K562 (cell line): ENCODE measurements around the gene TMTC4.
"Not testable (repeated sequence)": the region's sequence is repeated elsewhere in the genome, so short reads cannot be mapped to it uniquely, and the experiment has no call there.

Experiments used
- BRF2 ChIP-seq: IDR thresholded peaks from 3 replicates; pipeline ENCODE4 v1.6.1; 2011; ENCODE audit warnings: borderline replicate concordance, mild to moderate bottlenecking; ENCODE audit not compliant: insufficient read length, insufficient read depth
- EZH2 ChIP-seq: IDR thresholded peaks from 2 replicates; pipeline ENCODE4 v1.6.1; 2012; ENCODE audit warnings: low read depth, mild to moderate bottlenecking, inconsistent platforms, low read length, borderline replicate concordance
- FOXM1 ChIP-seq, 2 experiments: fragments of 450-650 bp in 1 of 2; sonication (generic) in 1 of 2; formaldehyde crosslinking in 1 of 2; IDR thresholded peaks; 2 replicates each; pipeline versions ENCODE4 v1.6.1 to v1.9.0; 2017 to 2022; ENCODE audit warnings: low read depth in 2 of 2, mild to moderate bottlenecking in 2 of 2, missing genetic modification reagents in 1 of 2, moderate library complexity in 1 of 2
- FOXP4 ChIP-seq: sonication (generic); formaldehyde crosslinking; IDR thresholded peaks from 2 replicates; pipeline ENCODE4 v1.8.0; 2022; ENCODE audit warnings: mild to moderate bottlenecking, missing genetic modification reagents, borderline replicate concordance
- FUS ChIP-seq: fragments of 200-400 bp; formaldehyde crosslinking; optimal IDR thresholded peaks from 2 replicates; pipeline ENCODE3; 2017; ENCODE audit warnings: low read depth, low read length
- KLF13 ChIP-seq: fragments of 450-650 bp; IDR thresholded peaks from 2 replicates; pipeline ENCODE4 v1.6.1; 2016; ENCODE audit warnings: missing genetic modification characterization, low read depth, mild to moderate bottlenecking, missing compliant biosample characterization, moderate library complexity, borderline replicate concordance
- PRPF4 ChIP-seq: fragments of 200-400 bp; formaldehyde crosslinking; IDR thresholded peaks from one replicate; pipeline ENCODE4 v1.6.1; 2017; ENCODE audit warnings: low read length, low read depth, mild to moderate bottlenecking; ENCODE audit not compliant: insufficient read depth, poor library complexity, severe bottlenecking
- SREBF2 ChIP-seq: sonication (generic); formaldehyde crosslinking; IDR thresholded peaks from 2 replicates; pipeline ENCODE4 v1.4.0; 2020; ENCODE audit warnings: mild to moderate bottlenecking, missing genetic modification reagents
- ZC3H11A ChIP-seq: IDR thresholded peaks from 2 replicates; pipeline ENCODE4 v1.6.1; 2012; ENCODE audit warnings: low read depth, low read length, improper control_type of control experiment
- ZKSCAN8 ChIP-seq: fragments of 200-800 bp; sonication (Bioruptor generic); IDR thresholded peaks from 2 replicates; pipeline ENCODE4 v1.6.1; 2016; ENCODE audit warnings: missing genetic modification characterization, missing compliant biosample characterization
- ZNF407 ChIP-seq: fragments of 450-650 bp; IDR thresholded peaks from 2 replicates; pipeline ENCODE4 v1.6.1; 2016; ENCODE audit warnings: low read depth
- ZNF589 ChIP-seq: fragments of 200-800 bp; sonication (Bioruptor generic); IDR thresholded peaks from 2 replicates; pipeline ENCODE4 v1.6.1; 2016; ENCODE audit warnings: low read depth, missing genetic modification characterization, missing compliant biosample characterization
- TF ChIP-seq, protein P1 (sequence below), 3 experiments: IDR thresholded peaks in 2 of 3; conservative IDR thresholded peaks in 1 of 3; 2 replicates each; pipeline ENCODE4 v1.5.1; 2011 to 2012; ENCODE audit warnings: low read length in 3 of 3, mild to moderate bottlenecking in 3 of 3, control low read depth in 2 of 3, improper control_type of control experiment in 1 of 3, inconsistent platforms in 1 of 3, low read depth in 1 of 3, mixed read lengths in 1 of 3, moderate library complexity in 1 of 3; ENCODE audit not compliant: insufficient read depth in 2 of 3

DNA sequence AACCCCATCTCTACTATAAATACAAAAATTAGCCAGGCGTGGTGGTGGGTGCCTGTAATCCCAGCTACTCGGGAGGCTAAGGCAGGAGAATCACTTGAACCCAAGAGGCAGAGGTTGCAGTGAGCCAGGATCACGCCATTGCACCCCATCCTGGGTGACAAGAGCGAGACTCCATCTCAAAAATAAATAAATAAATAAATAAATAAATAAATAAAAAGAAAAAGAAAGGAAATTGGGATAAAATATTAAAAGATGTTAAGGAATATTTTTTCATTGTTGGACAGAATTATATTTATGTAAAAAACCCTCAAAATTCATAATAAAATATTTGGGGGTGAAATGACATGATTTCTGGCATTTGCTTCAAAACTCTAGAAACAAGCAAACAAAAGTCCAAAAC is 97.4 kb downstream of the TMTC4 start:
- TF ChIP-seq KLF13; ZNF407; BRF2; FOXM1 (IDR thresholded peaks at IDR 0.05; ENCODE audit: low read depth); FOXM1 (CRISPR knock-in tag; IDR thresholded peaks at IDR 0.05; ENCODE audit: low read depth); SREBF2 (CRISPR knock-in tag); EZH2; ZNF589 (CRISPR knock-in tag); PRPF4; ZC3H11A; FUS; FOXP4 (CRISPR knock-in tag); ZKSCAN8 (CRISPR knock-in tag): not testable (repeated sequence)
- TF ChIP-seq, protein P1, sequence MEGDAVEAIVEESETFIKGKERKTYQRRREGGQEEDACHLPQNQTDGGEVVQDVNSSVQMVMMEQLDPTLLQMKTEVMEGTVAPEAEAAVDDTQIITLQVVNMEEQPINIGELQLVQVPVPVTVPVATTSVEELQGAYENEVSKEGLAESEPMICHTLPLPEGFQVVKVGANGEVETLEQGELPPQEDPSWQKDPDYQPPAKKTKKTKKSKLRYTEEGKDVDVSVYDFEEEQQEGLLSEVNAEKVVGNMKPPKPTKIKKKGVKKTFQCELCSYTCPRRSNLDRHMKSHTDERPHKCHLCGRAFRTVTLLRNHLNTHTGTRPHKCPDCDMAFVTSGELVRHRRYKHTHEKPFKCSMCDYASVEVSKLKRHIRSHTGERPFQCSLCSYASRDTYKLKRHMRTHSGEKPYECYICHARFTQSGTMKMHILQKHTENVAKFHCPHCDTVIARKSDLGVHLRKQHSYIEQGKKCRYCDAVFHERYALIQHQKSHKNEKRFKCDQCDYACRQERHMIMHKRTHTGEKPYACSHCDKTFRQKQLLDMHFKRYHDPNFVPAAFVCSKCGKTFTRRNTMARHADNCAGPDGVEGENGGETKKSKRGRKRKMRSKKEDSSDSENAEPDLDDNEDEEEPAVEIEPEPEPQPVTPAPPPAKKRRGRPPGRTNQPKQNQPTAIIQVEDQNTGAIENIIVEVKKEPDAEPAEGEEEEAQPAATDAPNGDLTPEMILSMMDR (IDR thresholded peaks at IDR 0.05 in 2 of 3, conservative IDR thresholded peaks at IDR 0.05 in 1 of 3; ENCODE audit: insufficient read depth in 2 of 3, low read depth in 1 of 3, low read length in 3 of 3) = not testable (repeated sequence)
